HS-5 (cell line): ENCODE results near the gene ZNF552.
"Not testable (repeated sequence)": the region's sequence is repeated elsewhere in the genome, so short reads cannot be mapped to it uniquely, and the experiment has no call there.

Source experiments
- DNase-seq: peaks from one replicate; pipeline ENCODE4 v3.0.0-alpha.2; 2012; ENCODE audit warnings: low read depth

ZNF552 gene

GRCh38 chr19:57818378-57818777 is 3.7 kb upstream of the ZNF552 start:
- no peak for DNase-seq

- no peak for DNase-seq
Observed at GRCh38 chr19:57817976-57818375, 3.3 kb upstream of the ZNF552 start.

DNA sequence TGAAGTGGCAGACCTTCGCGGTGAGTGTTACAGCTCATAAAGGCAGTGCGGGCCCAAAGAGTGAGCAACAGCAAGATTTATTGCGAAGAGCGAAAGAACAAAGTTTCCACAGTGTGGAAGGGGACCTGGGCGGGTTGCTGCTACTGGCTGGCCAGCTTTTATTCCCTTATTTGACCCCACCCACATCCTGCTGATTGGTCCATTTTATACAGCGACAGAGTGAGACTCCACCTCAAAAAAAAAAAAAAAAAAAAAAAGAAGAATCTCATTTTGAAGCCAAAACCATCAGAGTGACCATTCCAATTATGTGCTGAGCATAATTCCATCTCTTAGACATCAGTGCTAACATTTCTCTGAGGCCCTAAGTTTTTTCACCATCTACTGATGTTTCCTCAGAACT is 1.9 kb upstream of the ZNF552 start:
- DNase-seq, result no peak

DNA sequence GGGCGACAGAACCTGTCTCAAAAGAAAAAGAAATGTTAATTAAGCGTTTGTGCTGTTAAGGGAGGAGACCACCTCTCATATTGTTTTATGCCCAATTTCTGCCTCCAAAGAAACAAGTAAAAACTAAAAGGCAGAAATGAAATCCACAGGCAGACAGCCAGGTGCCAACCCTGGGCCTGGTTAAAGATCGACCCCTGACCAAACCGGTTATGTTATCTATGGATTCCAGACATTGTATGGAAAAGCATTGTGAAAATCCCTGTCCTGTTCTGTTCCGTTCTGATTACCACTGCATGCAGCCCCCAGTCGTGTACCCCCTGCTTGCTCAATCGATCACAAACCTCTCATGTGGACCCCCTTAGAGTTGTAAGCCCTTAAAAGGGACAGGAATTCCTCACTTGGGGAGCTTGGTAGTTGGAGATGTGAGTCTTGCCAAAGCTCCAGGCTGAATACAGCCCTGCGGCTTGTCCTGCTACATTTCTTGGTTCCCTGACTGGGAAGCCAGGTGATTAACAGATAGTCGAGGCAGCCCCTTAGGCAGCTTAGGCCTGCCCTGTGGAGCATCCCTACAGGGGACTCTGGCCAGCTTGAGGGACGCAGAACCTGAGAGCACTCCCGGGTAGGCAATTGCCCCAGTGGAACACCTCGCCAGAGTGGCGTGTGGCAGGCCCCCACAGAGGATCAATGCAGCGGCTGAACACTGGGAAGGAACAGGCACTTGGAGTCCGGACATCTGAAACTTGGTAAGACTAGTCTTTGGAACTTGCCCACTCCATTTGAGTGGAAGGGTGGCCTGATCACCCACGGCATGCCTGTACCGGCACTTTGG is 748 bp upstream of the ZNF552 start:
- no peak for DNase-seq

DNA sequence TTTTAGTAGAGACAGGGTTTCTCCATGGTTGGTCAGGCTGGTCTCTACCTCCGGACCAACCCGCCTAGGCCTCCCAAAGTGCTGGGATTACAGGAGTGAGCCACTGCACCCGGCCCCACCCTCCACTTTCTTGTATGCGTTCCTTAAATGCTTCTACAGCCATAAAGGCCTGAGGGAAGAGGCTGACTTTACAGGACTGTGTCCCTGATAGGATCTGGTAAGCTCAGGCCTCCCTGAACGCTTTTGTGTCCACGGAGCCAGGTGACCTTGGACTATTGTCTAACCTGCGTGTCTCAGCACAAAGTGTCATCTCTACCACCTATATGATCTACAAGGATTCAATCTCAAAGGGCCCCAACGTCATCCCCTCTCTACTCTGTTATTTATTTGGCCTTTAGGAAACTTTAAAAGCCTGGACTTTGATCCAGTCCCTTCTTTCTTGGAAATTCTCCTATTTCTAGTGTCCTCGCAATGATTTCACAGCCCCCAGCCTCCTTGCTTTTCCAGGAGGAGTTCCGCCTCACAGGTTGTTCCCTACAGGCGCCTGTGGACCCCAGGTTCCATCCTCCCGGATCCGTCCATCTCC is 701 bp downstream of the ZNF552 start:
- no peak for DNase-seq

DNA sequence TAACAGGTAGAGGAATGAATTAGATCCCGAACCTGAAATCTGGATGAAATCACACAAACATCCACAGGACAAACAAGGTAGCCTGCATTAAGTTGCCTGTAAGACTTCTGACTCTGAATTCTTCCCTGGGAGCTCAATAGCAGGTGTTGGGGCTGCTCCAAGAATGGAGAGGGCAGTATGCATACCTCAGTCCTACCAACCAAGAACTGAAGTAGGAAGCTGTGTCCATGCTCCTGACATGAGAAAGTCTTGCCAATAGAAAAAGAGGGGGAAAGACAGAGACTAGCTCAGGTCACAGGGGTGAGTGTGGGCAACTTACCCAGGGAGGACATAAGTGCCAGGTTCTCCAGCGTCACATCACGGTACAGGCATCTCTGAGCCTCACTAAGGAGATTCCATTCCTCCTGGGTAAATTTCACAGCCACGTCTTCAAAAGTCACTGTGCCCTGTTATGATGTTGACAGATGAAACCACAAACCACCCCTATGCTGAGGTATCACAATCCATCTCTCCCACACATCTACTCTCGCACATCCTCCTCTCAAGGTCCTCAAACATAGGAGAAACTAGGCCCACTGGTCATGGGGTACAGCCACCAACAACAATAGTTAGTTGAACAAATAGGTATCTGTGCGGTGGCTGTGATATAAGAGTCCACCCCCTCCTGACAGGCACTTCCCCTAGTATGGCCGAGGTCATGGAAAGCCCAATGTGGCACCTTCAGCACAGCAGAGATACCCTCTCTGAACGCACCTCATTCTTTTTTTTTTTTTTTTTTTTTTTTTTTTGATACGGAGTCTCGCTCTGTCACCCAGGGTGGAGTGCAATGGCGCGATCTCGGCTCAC is 1.5 kb downstream of the ZNF552 start:
- not testable (repeated sequence) for DNase-seq

- no peak for DNase-seq
Observed at GRCh38 chr19:57812226-57812625, 2.5 kb downstream of the ZNF552 start.

- not testable (repeated sequence) for DNase-seq
Observed at GRCh38 chr19:57810410-57811295, 4.1 kb downstream of the ZNF552 start.

DNA sequence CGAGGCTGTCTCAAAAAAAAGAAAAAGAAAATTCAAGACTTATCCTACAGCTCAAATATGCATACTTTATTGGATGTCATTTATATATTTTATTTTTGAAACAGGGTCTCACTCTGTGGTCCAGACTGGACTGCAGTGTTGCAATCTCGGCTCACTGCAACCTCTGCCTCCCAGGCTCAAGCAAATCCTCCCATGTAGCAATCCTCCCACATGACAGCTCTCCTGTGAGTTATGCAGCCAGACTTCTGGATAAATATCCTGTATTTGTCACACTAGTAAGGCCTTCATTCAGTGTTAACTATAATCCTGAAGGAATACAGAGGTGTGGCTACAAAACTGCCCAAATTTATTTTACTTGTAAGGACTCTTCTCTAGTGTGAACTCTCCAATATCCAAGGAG is 7.2 kb downstream of the ZNF552 start:
- DNase-seq, result no peak

DNA sequence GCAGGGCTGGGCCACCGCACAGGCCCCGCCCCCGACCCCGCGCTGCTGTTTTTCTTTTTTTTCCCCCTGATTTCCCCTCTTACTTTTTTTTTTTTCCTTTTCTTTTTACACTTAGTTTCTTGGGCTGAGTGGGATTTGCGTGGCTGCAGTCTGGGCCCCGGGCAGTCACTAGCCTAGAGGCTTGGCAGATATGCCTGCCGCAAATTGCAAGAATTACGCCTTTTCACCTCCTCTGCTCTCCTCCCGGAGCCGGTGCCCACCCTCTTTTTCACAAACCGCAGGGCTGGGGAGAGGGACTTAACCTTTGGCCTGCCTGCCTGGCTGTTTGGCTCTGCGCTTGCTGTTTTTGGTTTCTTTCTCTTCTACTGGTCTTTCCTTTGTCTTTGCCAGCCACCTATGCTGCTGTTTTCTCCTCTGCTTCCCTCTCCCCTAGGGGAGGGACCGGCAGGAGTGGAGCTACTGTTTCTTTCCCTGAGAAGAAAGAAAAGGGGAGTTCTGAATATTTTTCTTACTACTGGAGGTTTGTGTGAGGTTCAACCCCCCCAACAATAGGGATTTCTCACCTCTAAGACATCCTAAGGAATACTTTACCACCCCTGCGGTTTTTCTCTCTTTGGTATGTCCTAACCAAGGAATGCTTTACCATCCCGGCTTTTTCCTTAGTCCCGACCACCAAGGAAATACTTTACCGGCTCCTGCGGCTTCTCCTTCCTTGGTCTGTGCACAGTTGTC is 11.0 kb downstream of the ZNF552 start:
- peak; percentile 58 for DNase-seq

DNA sequence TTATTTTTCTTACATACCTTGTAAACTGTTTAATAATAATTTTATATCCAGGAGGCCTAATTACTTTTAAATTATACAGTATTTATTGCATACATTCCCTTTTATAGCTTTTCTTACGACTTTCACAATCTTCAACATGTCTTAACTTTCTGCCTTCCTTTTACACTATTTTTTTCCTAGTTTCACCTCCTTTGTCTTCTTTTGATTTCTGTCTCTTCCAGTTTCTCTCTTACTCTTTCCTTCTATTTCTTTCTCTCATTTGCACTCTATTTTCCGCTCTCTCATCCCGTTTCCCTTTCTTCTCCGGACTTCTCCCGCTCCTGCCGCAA is 11.5 kb downstream of the ZNF552 start:
- DNase-seq, result no peak

DNA sequence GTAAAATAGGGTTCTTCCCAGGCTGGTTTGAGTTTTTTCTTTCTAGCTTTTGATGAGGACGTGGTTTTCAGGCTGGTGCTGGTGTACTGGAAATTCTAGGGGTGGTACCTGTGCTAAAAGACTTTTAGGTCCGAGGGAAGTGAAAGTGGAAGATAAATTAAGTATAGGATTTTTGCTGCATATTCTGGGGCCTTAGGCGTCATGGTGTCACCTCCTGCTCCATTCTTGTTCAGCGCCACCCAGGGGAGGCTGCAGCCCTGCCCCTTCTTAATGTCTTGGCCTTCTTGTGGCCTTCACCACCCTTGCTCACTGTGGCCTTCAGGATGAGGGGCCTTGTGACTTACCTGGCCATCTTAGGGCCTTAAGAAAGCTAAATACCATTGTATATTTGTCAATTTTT is 12.4 kb downstream of the ZNF552 start:
- DNase-seq, result no peak

DNA sequence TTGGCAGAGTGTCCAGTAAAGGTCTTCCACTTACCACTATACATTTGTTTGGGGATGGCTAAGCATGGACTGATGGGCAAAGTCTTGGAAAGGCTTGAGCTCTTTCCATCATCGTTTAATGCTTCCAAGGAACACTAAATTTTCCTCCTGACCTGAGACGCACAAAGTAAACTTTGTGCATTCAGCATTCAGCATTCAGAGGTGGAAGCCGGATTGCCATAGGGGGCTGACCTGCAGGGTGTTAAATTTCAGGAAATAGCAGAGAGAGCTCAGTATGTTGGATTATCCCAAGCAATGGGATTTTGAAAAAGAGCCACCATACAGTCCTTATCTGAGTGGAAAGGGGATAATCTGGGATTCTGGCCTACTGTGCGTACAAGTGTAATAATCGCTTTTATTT is 14.0 kb downstream of the ZNF552 start:
- DNase-seq, result no peak

DNA sequence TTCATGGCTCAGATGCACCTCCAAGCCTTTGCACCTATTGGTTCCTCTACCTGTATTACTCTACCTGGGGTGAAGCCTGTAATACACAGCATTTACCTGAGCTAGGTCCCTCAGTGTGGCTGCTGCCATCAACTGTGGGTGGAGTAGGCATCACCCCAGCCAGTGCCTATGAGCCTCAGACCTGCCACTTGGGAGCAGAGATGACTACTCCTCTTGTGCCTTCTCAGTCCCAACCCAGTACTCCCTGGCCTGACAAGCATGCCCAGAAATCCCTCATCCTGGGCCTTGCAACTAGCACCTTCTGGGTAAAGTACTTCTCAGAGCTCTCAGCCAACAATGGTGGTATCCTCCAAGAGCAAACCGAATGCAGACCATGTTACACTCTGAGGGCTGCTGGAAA is 18.1 kb downstream of the ZNF552 start:
- not testable (repeated sequence) for DNase-seq

DNA sequence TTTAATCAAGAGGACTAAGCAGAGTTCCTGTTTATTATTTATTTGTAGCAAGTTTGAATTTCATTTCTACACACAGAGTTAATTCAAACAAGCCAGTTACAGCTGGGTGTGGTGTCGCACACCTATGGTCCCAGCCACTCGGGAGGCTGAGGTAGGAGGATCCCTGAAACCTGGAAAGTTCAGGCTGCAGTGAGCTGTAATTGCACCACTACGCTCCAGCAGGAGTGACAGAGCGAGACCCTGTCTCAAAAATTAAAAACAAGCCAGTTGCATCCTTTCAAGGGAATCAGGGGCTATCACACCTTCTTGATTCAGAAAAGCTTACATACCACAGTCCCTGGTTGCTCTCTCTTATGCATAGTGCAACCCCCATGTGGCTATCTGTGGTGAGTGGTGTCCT is 25.4 kb downstream of the ZNF552 start:
- DNase-seq, result no peak

- no peak for DNase-seq
Observed at GRCh38 chr19:57788114-57788692, 26.5 kb downstream of the ZNF552 start.

GRCh38 chr19:57786906-57787305 is 27.8 kb downstream of the ZNF552 start:
- no peak for DNase-seq

GRCh38 chr19:57786286-57786685 is 28.4 kb downstream of the ZNF552 start:
- DNase-seq, result no peak

DNA sequence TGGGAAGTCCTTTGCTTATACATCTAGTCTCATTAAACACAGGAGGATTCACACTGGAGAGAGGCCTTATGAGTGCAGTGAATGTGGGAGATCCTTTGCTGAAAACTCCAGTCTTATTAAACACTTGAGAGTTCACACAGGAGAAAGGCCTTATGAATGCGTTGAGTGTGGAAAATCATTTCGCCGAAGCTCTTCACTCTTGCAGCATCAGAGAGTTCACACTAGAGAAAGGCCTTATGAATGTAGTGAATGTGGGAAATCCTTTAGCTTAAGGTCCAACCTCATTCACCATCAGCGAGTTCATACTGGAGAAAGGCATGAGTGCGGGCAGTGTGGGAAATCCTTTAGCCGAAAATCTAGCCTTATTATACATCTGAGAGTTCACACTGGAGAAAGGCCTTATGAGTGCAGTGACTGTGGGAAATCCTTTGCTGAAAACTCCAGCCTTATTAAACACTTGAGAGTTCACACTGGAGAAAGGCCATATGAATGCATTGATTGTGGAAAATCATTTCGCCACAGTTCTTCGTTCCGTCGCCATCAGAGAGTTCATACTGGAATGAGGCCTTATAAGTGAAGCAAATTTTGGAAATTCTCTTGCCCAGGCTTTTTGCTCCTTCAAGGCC is 35.4 kb downstream of the ZNF552 start:
- DNase-seq, result no peak

DNA sequence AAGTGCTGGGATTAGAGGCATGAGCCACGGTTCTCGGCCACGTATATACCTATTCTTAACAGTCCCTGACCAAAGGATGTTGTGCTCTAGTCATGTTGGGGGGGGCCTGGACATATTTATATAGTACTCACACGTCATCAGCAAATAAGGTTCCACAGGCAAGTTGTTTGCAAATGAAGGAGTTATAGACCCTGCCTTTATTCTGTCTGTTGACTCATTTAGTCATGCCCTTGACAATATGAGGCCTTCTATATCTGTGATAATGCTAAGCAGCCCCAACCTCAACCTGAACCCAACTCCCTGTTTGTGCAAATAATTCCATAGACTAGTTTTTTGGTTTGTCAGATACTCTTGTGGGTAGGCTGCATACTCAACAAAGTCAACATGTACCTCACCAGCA is 36.4 kb downstream of the ZNF552 start:
- DNase-seq, result no peak
